ENCODE measurements around the gene TUBB4A.

DNA sequence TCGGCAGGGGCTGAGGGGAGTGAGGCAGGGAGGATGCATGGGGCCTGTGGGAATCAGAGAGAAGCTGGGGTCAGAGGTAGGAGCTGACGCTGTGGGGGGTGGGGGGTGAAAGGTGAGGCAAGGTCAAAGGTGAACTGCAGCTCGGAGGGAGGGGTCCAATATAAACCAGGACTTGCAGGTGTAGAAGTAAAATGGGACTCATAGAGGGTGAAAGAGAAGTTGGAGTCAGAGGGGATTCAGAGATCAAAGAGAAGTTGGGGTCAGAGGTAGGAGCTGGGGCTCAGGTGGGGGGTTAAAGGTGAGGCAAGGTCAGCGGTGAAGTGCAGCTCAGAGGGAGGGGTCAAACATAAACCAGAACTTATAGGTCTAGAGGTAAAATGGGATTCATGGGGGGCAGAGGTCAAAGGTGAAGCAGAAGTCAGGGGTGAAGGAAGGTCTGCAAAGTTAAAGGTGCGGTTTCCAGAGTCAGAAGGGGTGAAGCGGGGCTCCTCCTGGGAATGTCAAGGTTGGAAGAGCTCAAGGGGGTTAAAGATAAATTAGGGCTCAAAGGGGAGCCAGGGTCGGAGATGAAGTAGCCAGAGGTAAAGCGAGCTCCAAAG is 7.6 kb downstream of the TUBB4A start:
- TF ChIP-seq EZH2phosphoT487 (IDR thresholded peaks at IDR 0.05; ENCODE audit: insufficient read depth, low read depth) = no peak
- no peak for TF ChIP-seq EZH2 (IDR thresholded peaks at IDR 0.05; ENCODE audit: insufficient read depth, poor library complexity, severe bottlenecking)

Measured in GM23248 (cell line).